HepG2 (cell line): ENCODE data around the gene ALDOA. TPM values are rescaled to one million over a fixed set of nuclear protein-coding genes. Genes with fewer than 3 reads are reported as not detected.

Experiments
- AGO1 ChIP-seq: fragments of 200-400 bp; formaldehyde crosslinking; IDR thresholded peaks from 2 replicates; pipeline ENCODE4 v1.6.1; 2017; ENCODE audit warnings: mild to moderate bottlenecking, low read depth, low read length, moderate library complexity; ENCODE audit not compliant: poor library complexity, severe bottlenecking
- CEBPG ChIP-seq: IDR thresholded peaks from 2 replicates; pipeline ENCODE4 v1.6.1; 2016
- DMAP1 ChIP-seq: IDR thresholded peaks from 2 replicates; pipeline ENCODE4 v1.6.1; 2016
- HBP1 ChIP-seq: IDR thresholded peaks from 2 replicates; pipeline ENCODE4 v1.6.1; 2016; ENCODE audit warnings: low read depth, control low read depth
- HNRNPK ChIP-seq: fragments of 200-400 bp; formaldehyde crosslinking; IDR thresholded peaks from 2 replicates; pipeline ENCODE4 v1.6.1; 2018; ENCODE audit warnings: low read length, low read depth, moderate library complexity, mild to moderate bottlenecking; ENCODE audit not compliant: poor library complexity, severe bottlenecking
- JUN ChIP-seq: sonication (generic); formaldehyde crosslinking; IDR thresholded peaks from 2 replicates; pipeline ENCODE4 v1.4.0; 2020; ENCODE audit warnings: mild to moderate bottlenecking, missing genetic modification reagents
- KLF12 ChIP-seq: sonication (generic); formaldehyde crosslinking; IDR thresholded peaks from 2 replicates; pipeline ENCODE4 v1.4.0; 2020; ENCODE audit warnings: missing genetic modification reagents, borderline replicate concordance
- MLXIP ChIP-seq: sonication (generic); formaldehyde crosslinking; IDR thresholded peaks from 2 replicates; pipeline ENCODE4 v1.9.0; 2021; ENCODE audit warnings: missing genetic modification reagents, borderline replicate concordance
- PHF8 ChIP-seq: sonication (generic); formaldehyde crosslinking; IDR thresholded peaks from 2 replicates; pipeline ENCODE4 v1.5.0; 2020; ENCODE audit warnings: missing genetic modification reagents
- SNAPC2 ChIP-seq: sonication (generic); formaldehyde crosslinking; IDR thresholded peaks from 2 replicates; pipeline ENCODE4 v1.8.1; 2022; ENCODE audit warnings: mild to moderate bottlenecking, missing genetic modification reagents
- SP5 ChIP-seq: IDR thresholded peaks from 2 replicates; pipeline ENCODE4 v1.6.1; 2016; ENCODE audit warnings: low read depth, borderline replicate concordance
- SSRP1 ChIP-seq: IDR thresholded peaks from 2 replicates; pipeline ENCODE4 v1.6.1; 2016; ENCODE audit warnings: control low read depth
- THAP11 ChIP-seq: IDR thresholded peaks from 2 replicates; pipeline ENCODE4 v1.6.1; 2016; ENCODE audit warnings: missing biosample characterization, missing genetic modification reagents
- U2AF2 ChIP-seq: fragments of 200-400 bp; formaldehyde crosslinking; IDR thresholded peaks from 2 replicates; pipeline ENCODE4 v1.6.1; 2017; ENCODE audit warnings: low read depth, mild to moderate bottlenecking, low read length
- ZFP36 ChIP-seq: fragments of 150-350 bp; IDR thresholded peaks from 2 replicates; pipeline ENCODE4 v1.6.1; 2018; ENCODE audit warnings: borderline replicate concordance, low read length, low read depth; ENCODE audit not compliant: partially characterized antibody
- ZFP62 ChIP-seq: sonication (generic); formaldehyde crosslinking; IDR thresholded peaks from 2 replicates; pipeline ENCODE4 v1.4.0; 2020; ENCODE audit warnings: missing genetic modification reagents
- ZMAT5 ChIP-seq: sonication (generic); formaldehyde crosslinking; IDR thresholded peaks from 2 replicates; pipeline ENCODE4 v1.5.0; 2020; ENCODE audit warnings: mild to moderate bottlenecking, low read depth, missing genetic modification reagents, borderline replicate concordance
- ZNF282 ChIP-seq: fragments of 450-650 bp; IDR thresholded peaks from 2 replicates; pipeline ENCODE4 v1.6.1; 2018; ENCODE audit not compliant: partially characterized antibody
- ZNF383 ChIP-seq: sonication (generic); formaldehyde crosslinking; IDR thresholded peaks from 2 replicates; pipeline ENCODE4 v1.4.0; 2020; ENCODE audit warnings: missing genetic modification reagents, mild to moderate bottlenecking, borderline replicate concordance
- ZNF883 ChIP-seq: sonication (generic); formaldehyde crosslinking; IDR thresholded peaks from 2 replicates; pipeline ENCODE4 v1.5.1; 2020; ENCODE audit warnings: mild to moderate bottlenecking, missing genetic modification reagents; ENCODE audit errors: not compliant biosample characterization
- polyA plus RNA-seq, 8 experiments: library from polyadenylated mRNA; depleted of rRNA in 3 of 8; stranded (reverse) in 7 of 8; unstranded in 1 of 8; fragments of >200 nt; fragmentation: Illumina TruSeq in 4 of 8; extraction: Trizol in 4 of 8; gene quantifications; 2 replicates each; pipeline versions ENCODE4 v1.2.1 to v1.2.3, GENCODE V29; 2011 to 2016; ENCODE audit warnings: low read depth in 4 of 8, missing spikeins in 1 of 8, mixed read lengths in 1 of 8; ENCODE audit not compliant: insufficient read depth in 1 of 8
- total RNA-seq, 5 experiments: library from RNA; depleted of rRNA; stranded (reverse); fragments of >200 nt; fragmentation: Illumina TruSeq; extraction: Trizol; gene quantifications; 2 replicates each; pipeline ENCODE4 v1.2.3, GENCODE V29; 2016; ENCODE audit warnings: low read depth in 1 of 5
- TF ChIP-seq, protein P1 (sequence below): IDR thresholded peaks from 2 replicates; pipeline ENCODE4 v1.6.1; 2012; ENCODE audit warnings: inconsistent platforms
- TF ChIP-seq, protein P2 (sequence below): sonication (generic); formaldehyde crosslinking; IDR thresholded peaks from 2 replicates; pipeline ENCODE4 v1.4.0; 2020; ENCODE audit warnings: mild to moderate bottlenecking, missing genetic modification reagents
- TF ChIP-seq, protein P3 (sequence below): sonication (generic); formaldehyde crosslinking; IDR thresholded peaks from 2 replicates; pipeline ENCODE4 v1.9.0; 2021; ENCODE audit warnings: missing genetic modification reagents, mild to moderate bottlenecking, borderline replicate concordance

Gene ALDOA
- total and polyA plus RNA-seq, 2 of the 13 experiments (the other 11 are each of a cell fraction or from before 2014, with no cell fraction given) = 925 to 1,884 TPM

DNA sequence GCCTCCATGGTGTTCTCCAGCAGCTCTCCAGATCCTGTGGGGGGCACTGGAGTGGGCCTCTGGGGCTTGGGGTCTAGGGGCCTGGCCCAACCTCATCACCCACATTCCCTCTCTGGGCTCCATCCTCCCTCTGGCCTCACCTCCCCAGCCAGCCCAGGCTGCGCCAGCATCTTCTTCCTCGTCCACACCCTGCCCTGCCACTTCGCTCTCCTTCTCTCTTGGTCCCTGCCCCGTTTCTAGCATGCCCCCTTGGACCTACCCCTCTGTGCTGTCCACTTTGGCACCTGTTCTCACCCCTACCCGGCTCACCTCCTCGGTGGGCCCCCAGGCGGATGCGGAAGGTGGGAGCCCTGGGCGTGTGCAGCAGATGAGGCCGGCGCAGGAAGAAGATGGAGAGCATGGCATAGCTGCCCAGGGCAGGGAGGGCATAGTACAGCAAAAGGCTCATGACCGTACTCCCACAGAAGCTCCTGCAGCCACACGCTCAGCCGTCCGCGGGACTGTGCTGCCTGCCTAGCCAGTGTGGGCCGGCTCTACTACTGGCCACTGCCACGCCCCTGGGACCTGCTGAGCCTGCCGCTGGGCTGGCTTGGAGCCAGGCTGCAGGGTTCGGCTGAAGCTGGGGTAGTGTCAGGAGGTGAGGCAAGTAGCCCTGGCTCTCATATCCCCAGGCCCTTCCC is 47.6 kb downstream of the ALDOA start, which contains the start of gene GDPD3 (continued):
- TF ChIP-seq CEBPG (CRISPR knock-in tag) = no peak
- no peak; the same call in 1 of the 2 replicates for TF ChIP-seq SNAPC2 (CRISPR knock-in tag)
- TF ChIP-seq, protein P1, sequence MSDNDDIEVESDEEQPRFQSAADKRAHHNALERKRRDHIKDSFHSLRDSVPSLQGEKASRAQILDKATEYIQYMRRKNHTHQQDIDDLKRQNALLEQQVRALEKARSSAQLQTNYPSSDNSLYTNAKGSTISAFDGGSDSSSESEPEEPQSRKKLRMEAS = no peak
- TF ChIP-seq HNRNPK = peak; percentile 0
- no peak for TF ChIP-seq U2AF2
- TF ChIP-seq, protein P2, sequence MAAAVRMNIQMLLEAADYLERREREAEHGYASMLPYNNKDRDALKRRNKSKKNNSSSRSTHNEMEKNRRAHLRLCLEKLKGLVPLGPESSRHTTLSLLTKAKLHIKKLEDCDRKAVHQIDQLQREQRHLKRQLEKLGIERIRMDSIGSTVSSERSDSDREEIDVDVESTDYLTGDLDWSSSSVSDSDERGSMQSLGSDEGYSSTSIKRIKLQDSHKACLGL (CRISPR knock-in tag) = no peak
- TF ChIP-seq ZMAT5 (CRISPR knock-in tag) = no peak
- TF ChIP-seq HBP1 (CRISPR knock-in tag) = no peak
- no peak for TF ChIP-seq ZFP36
- TF ChIP-seq, protein P3, sequence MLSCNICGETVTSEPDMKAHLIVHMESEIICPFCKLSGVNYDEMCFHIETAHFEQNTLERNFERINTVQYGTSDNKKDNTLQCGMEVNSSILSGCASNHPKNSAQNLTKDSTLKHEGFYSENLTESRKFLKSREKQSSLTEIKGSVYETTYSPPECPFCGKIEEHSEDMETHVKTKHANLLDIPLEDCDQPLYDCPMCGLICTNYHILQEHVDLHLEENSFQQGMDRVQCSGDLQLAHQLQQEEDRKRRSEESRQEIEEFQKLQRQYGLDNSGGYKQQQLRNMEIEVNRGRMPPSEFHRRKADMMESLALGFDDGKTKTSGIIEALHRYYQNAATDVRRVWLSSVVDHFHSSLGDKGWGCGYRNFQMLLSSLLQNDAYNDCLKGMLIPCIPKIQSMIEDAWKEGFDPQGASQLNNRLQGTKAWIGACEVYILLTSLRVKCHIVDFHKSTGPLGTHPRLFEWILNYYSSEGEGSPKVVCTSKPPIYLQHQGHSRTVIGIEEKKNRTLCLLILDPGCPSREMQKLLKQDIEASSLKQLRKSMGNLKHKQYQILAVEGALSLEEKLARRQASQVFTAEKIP (CRISPR knock-in tag) = no peak
- no peak; the same call in 1 of the 2 replicates for TF ChIP-seq ZNF383 (CRISPR knock-in tag)
- TF ChIP-seq ZFP62 (CRISPR knock-in tag) = no peak
- 0 out of 2 replicates have a peak, but pooled peaks have one; percentile 30 for TF ChIP-seq JUN (CRISPR knock-in tag)
- TF ChIP-seq SSRP1 (CRISPR knock-in tag) = peak; percentile 21; the same call in 1 of the 2 replicates
- TF ChIP-seq THAP11 (CRISPR knock-in tag) = no peak
- TF ChIP-seq ZNF883 (CRISPR knock-in tag) = no peak
- TF ChIP-seq ZNF282 = no peak
- TF ChIP-seq AGO1 = peak; percentile 23
- no peak for TF ChIP-seq PHF8 (CRISPR knock-in tag)
- TF ChIP-seq MLXIP = no peak
- no peak for TF ChIP-seq KLF12 (CRISPR knock-in tag)
- no peak for TF ChIP-seq DMAP1 (CRISPR knock-in tag)
- TF ChIP-seq SP5 = 0 out of 2 replicates have a peak, but pooled peaks have one; percentile 33
